ENCODE measurements around the gene SPRR2A.
"Not testable (repeated sequence)": the region's sequence is repeated elsewhere in the genome, so short reads cannot be mapped to it uniquely, and the experiment has no call there.

Gene SPRR2A

GRCh38 chr1:153049211-153049610, 8.1 kb downstream of the SPRR2A start:
- TF ChIP-seq POLR2A (IDR thresholded peaks at IDR 0.05; ENCODE audit: low read length) (no peak), GATA1 (IDR thresholded peaks at IDR 0.05; ENCODE audit: low read depth, low read length) (no peak)
- no peak for DNase-seq

DNA sequence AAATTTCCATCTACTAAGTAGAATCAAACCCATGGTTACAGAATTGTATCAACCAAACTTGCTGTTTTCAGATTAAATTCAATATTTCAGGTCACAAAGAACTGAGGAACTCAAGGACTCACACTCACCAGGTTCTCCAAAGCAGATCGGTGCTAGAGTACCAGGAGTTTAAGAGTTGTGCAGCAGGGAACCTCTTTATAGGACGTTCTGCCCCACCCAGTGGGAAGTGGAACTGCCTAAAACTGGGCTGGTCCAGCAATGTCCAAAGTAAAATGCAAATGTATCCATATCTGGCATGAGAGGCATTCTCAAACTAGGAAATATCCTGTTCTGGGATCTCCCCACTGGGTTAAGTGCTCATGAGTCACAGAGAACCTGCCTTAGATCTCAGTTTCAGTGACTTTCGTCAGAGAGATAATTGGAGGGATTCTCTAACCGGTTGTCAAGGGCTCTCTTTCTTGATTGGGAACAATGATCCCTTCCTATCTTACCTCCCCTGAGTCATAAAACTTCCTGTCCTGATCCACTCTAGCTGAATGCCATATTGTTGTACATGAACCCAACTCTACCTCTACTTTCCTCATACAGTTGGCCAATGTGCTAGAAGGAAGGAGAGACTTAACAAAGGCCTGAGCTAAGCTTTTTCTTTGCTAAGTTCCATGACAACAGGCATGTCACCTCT, 16.2 kb downstream of the SPRR2A start, which contains the start of gene SPRR2D:
Gene SPRR2D, minus strand, starts transcription at position 171 of the 682 bp plus-strand sequence. CDS start 774 bp downstream, outside the sequence.
- TF ChIP-seq GATA1 (IDR thresholded peaks at IDR 0.05; ENCODE audit: low read depth, low read length) (no peak), POLR2A (IDR thresholded peaks at IDR 0.05; ENCODE audit: low read length) (no peak)
- DNase-seq: no peak

DNA sequence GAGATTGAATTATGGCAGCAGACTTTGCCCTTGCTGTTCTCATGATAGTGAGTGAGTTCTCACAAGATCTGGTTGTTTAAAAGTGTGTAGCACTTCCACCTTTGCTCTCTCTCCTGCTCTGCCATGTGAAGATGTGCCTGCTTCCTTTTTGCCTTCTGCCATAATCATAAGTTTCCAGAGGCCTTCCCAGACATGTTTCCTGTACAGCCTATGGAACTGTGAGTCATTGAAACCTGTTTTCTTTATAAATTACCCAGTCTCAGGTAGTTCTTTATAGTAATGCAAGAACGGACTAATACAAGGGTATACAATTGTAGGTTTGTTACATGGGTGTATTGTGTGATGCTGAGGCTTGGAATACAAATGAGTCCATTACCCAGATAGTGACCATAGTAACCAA, 22.1 kb downstream of the SPRR2A start:
- TF ChIP-seq GATA1 (IDR thresholded peaks at IDR 0.05; ENCODE audit: low read depth, low read length) (no peak), POLR2A (IDR thresholded peaks at IDR 0.05; ENCODE audit: low read length) (no peak)
- DNase-seq: no peak

DNA sequence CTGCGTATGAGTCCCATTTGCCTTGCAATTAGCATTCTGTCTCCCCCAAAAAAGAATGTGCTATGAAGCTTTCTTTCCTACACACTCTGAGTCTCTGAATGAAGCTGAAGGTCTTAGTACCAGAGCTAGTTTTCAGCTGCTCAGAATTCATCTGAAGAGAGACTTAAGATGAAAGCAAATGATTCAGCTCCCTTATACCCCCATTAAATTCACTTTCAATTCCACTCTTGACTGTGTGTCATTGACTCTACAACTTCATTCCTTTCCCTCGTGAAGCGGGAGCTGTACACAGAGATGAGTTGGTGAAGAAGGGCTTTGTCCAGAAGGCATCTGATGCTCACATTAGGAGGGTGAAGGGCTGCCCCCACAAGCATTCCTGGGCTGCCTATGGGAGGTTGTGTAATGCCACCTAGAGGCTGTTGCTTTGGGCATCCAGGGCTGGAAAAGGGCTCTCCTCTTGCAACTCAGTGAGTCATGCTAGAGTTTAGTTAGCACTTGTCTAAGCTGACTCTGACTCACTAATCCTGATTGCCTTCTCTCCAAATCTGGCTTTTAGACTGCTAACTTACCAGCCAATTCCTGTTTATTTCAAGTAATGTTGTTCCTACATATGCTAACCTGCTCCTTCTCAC, 24.5 kb downstream of the SPRR2A start:
- peak; percentile 4 to 11 for DNase-seq
- TF ChIP-seq POLR2A (IDR thresholded peaks at IDR 0.05; ENCODE audit: low read length) (no peak), GATA1 (IDR thresholded peaks at IDR 0.05; ENCODE audit: low read depth, low read length) (no peak)

GRCh38 chr1:153032073-153032472, 25.2 kb downstream of the SPRR2A start:
- DNase-seq: no peak
- TF ChIP-seq GATA1 (IDR thresholded peaks at IDR 0.05; ENCODE audit: low read depth, low read length) (no peak), POLR2A (IDR thresholded peaks at IDR 0.05; ENCODE audit: low read length) (no peak)

- TF ChIP-seq POLR2A (IDR thresholded peaks at IDR 0.05; ENCODE audit: low read length): no peak
Observed at GRCh38 chr1:153030895-153031294, 26.4 kb downstream of the SPRR2A start, which contains the start of gene SPRR1B. SPRR1B (plus strand) TSS chr1:153031203; CDS start chr1:153032346, 1,143 bp downstream.

GRCh38 chr1:153028766-153029165, 28.5 kb downstream of the SPRR2A start:
- DNase-seq: no peak
- no peak for TF ChIP-seq POLR2A (IDR thresholded peaks at IDR 0.05; ENCODE audit: low read length)
- TF ChIP-seq GATA1 (IDR thresholded peaks at IDR 0.05; ENCODE audit: low read depth, low read length): no peak

More at GRCh38 chr1:153030895-153031294, 26.4 kb downstream of the SPRR2A start, which contains the start of gene SPRR1B:
- DNase-seq: no peak

GRCh38 chr1:153025797-153026196, 31.5 kb downstream of the SPRR2A start:
- TF ChIP-seq GATA1 (IDR thresholded peaks at IDR 0.05; ENCODE audit: low read depth, low read length) (no peak), POLR2A (IDR thresholded peaks at IDR 0.05; ENCODE audit: low read length) (no peak)
- DNase-seq: no peak

DNA sequence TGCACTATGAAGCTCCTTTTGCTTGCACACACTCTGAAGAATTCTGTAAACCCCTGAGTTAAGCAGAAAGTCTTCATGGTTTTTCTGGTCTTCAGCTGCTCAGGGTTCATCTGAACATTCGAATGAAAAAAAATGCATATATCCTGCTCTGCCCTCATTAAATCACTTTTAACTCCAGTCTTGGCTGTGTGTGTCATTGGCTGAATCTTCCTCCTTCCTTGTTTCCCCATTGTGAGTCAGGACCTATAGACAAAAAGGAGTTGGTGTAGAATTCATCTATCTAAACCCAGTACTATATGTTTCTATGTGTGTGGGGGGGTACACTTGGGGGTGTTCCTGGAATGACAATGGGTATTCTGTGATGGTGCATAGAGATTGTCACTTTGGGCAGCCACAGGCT, 32.9 kb downstream of the SPRR2A start:
- TF ChIP-seq POLR2A (IDR thresholded peaks at IDR 0.05; ENCODE audit: low read length) (no peak), GATA1 (IDR thresholded peaks at IDR 0.05; ENCODE audit: low read depth, low read length) (no peak)
- DNase-seq: no peak

DNA sequence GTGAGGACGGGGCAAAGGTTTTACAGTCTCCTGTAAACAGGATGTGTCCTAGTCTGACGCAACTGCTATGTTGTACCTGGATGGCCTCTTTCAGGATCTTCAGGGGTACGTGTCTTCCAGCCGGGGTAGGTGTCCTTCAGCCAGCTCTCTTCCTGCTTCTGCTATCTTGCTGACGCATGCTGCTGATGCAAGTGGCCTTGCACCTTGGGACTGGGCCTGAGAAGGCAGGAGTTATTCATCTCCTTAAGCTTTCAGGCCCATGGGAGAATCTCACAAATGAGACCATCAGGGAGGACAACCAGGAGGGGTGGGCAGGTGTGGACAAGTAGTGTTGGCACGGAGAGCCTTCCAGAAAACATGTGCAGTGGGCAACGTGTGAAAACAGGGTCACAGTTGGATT, 34.2 kb downstream of the SPRR2A start:
- no peak for DNase-seq
- TF ChIP-seq POLR2A (IDR thresholded peaks at IDR 0.05; ENCODE audit: low read length): no peak
- no peak for TF ChIP-seq GATA1 (IDR thresholded peaks at IDR 0.05; ENCODE audit: low read depth, low read length)

DNA sequence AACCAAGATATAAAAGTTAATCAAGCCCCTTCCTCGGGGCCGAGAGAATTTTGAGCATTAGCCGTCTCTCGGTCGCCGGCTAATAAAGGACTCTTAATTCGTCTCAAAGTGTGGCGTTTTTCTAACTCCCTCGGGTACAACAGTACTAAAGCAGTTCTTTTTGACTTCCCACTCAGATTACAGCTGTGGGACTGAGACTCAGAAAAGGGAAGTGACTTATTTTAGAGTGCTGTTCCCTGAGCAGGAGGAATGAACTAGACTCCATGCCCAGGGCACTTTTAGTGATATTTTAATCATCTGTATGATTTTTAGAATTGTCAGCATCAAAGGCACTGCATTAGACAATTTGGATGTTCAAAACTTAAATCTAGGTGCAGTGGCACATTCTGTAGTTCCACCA, 35.0 kb downstream of the SPRR2A start:
- DNase-seq: not testable (repeated sequence)

GRCh38 chr1:153021829-153022228, 35.5 kb downstream of the SPRR2A start:
- DNase-seq: not testable (repeated sequence)

DNA sequence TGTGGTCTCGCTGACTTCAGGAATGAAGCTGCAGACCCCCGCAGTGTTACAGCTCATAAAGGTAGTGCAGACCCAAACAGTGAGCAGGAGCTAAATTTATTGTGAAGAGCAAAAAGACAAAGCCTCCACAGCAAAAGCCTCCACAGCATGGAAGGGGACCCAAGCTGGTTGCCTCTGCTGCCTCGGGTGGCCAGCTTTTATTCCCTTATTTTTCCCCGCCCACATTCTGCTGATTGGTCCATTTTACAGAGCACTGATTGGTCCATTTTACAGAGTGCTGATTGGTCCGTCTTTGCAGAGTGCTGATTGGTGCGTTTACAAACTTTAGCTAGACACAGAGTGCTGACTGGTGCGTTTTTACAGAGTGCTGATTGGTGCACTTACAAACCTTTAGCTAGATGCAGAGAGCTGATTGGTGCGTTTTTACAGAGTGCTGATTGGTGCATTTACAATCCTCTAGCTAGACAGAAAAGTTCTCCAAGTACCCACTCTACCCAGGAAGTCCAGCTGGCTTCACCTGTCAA, 46.0 kb downstream of the SPRR2A start:
- DNase-seq: peak; percentile 11 to 12

Data from erythroblast (primary cell).